ENCODE data around the gene OLR1.

DNA sequence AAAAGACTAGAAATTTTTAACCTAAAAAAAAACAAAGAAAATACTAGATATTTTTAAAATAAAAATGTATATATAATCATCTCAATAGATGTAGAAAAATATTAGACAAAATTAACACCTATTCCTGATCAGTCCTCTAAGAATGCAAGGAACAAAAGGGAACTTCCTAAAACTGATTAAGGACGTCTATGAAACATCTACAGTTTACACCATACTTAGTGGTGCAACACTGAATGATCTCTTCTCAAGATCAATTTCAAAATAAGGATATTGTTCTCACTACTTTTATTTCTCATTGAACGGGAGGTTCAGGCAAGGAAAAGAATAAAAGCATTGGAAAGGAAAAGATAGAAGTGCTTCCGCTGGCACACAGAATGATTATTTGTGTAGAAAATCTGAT lies 16.0 kb downstream of the OLR1 start:
- TF ChIP-seq, protein P1, sequence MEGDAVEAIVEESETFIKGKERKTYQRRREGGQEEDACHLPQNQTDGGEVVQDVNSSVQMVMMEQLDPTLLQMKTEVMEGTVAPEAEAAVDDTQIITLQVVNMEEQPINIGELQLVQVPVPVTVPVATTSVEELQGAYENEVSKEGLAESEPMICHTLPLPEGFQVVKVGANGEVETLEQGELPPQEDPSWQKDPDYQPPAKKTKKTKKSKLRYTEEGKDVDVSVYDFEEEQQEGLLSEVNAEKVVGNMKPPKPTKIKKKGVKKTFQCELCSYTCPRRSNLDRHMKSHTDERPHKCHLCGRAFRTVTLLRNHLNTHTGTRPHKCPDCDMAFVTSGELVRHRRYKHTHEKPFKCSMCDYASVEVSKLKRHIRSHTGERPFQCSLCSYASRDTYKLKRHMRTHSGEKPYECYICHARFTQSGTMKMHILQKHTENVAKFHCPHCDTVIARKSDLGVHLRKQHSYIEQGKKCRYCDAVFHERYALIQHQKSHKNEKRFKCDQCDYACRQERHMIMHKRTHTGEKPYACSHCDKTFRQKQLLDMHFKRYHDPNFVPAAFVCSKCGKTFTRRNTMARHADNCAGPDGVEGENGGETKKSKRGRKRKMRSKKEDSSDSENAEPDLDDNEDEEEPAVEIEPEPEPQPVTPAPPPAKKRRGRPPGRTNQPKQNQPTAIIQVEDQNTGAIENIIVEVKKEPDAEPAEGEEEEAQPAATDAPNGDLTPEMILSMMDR (conservative IDR thresholded peaks at IDR 0.05 in 1 of 2, IDR thresholded peaks at IDR 0.05 in 1 of 2; ENCODE audit: extremely low read depth in 1 of 2, insufficient read depth in 1 of 2, low read depth in 1 of 2, low read length in 2 of 2): no peak
- no peak for TF ChIP-seq EZH2 (IDR thresholded peaks at IDR 0.05; ENCODE audit: borderline replicate concordance, low read length)

Data from mammary epithelial cell (primary cell).